Prostate gland (tissue), 2 donors: ENCODE results near the gene PSMG1. TPM values are rescaled to one million over a fixed set of nuclear protein-coding genes. Genes with fewer than 3 reads are reported as not detected.
"Not testable (repeated sequence)": the region's sequence is repeated elsewhere in the genome, so short reads cannot be mapped to it uniquely, and the experiment has no call there.

Source experiments
- DNase-seq: peaks from one replicate; pipeline ENCODE4 v3.0.0-alpha.2; 2019; ENCODE audit warnings: low spot score
- H3K27ac ChIP-seq, 2 donors: fragments of 200-600 bp; sonication (generic); 2 replicates each; pipeline ENCODE4 v1.5.1; 2017 to 2019
- H3K27me3 ChIP-seq: fragments of 200-600 bp; sonication (generic); replicated peaks from 2 replicates; pipeline ENCODE4 v1.5.1; 2019; ENCODE audit not compliant: insufficient read depth
- H3K36me3 ChIP-seq, 2 donors: fragments of 200-600 bp; sonication (generic); 1 replicate in 1 of 2; 2 replicates in 1 of 2; pipeline versions ENCODE4 v1.5.1 to v1.8.1; 2017 to 2019
- H3K4me1 ChIP-seq: fragments of 200-600 bp; sonication (generic); replicated peaks from 2 replicates; pipeline ENCODE4 v1.5.1; 2019
- H3K4me3 ChIP-seq, 2 donors: fragments of 200-600 bp; sonication (generic); 2 replicates each; pipeline ENCODE4 v1.5.1; 2017 to 2019
- H3K9me3 ChIP-seq: fragments of 200-600 bp; sonication (generic); 2 replicates; pipeline ENCODE4 v1.5.1; 2017
- POLR2A ChIP-seq: fragments of 450-650 bp; IDR thresholded peaks from one replicate; pipeline ENCODE4 v1.6.1; 2016; ENCODE audit warnings: antibody characterized with exemption, mild to moderate bottlenecking
- POLR2AphosphoS5 ChIP-seq: sonication (generic); formaldehyde crosslinking; IDR thresholded peaks from one replicate; pipeline ENCODE4 v1.6.1; 2017; ENCODE audit warnings: antibody characterized with exemption
- WGBS: methylation state at CpG from one replicate; pipeline ENCODE4 v1.1.5; 2018; 5-methylcytosine and 5-hydroxymethylcytosine counted together
- intact Hi-C: fragments of 100-400 bp; cut with DNase I; formaldehyde crosslinking; loops from one replicate; pipeline ENCODE4 v1.14.2; 2022
- total RNA-seq, 2 donors: library from RNA; depleted of rRNA; stranded (reverse); fragments of >200 nt; gene quantifications; one replicate each; pipeline ENCODE4 v1.1.0, GENCODE V29; 2016
- TF ChIP-seq, protein P1 (sequence below), 4 experiments: fragments of 200-600 bp in 2 of 4; fragments of 450-650 bp in 2 of 4; sonication (generic) in 2 of 4; IDR thresholded peaks; 1 replicate in 3 of 4; 2 replicates in 1 of 4; pipeline ENCODE4 v1.5.1; 2016 to 2019; ENCODE audit warnings: antibody characterized with exemption in 4 of 4, mild to moderate bottlenecking in 2 of 4, moderate library complexity in 2 of 4

The PSMG1 gene
- total RNA-seq, 2 donors from 2014 or later: 16.7 to 37.1 TPM

DNA sequence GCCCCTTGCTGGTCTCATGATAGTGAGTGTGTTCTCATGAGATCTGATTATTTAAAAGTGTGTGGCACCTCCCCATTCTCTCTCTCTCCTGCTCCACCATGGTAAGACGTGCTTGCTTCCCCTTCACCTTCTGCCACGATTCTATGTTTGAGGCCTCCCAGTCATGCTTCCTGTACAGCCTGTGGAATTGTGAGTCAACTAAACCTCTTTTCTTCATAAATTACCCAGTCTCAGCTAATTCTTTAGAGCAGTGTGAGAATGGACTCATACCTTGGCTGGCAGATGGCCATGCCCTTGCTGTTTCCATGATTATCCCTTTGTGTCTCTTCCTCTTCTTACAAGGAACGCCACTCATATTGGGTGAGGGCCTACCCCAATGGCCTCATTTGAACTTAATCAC, 40.3 kb downstream of the PSMG1 start:
- WGBS: 93% methylated on average over 3 of the region's 3 CpGs
- no peak overlapping the region for H3K4me3 ChIP-seq
- no peaks in the 10 kb centered on the region for H3K9me3 ChIP-seq
- intact Hi-C loops: no loop called here
- TF ChIP-seq, protein P1, sequence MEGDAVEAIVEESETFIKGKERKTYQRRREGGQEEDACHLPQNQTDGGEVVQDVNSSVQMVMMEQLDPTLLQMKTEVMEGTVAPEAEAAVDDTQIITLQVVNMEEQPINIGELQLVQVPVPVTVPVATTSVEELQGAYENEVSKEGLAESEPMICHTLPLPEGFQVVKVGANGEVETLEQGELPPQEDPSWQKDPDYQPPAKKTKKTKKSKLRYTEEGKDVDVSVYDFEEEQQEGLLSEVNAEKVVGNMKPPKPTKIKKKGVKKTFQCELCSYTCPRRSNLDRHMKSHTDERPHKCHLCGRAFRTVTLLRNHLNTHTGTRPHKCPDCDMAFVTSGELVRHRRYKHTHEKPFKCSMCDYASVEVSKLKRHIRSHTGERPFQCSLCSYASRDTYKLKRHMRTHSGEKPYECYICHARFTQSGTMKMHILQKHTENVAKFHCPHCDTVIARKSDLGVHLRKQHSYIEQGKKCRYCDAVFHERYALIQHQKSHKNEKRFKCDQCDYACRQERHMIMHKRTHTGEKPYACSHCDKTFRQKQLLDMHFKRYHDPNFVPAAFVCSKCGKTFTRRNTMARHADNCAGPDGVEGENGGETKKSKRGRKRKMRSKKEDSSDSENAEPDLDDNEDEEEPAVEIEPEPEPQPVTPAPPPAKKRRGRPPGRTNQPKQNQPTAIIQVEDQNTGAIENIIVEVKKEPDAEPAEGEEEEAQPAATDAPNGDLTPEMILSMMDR (IDR thresholded peaks at IDR 0.05): no peak
- TF ChIP-seq POLR2A (no peak), POLR2AphosphoS5 (no peak)
- H3K4me1 ChIP-seq: peaks cover 2% of the 10 kb centered on the region
- no peaks in the 10 kb centered on the region for H3K27me3 ChIP-seq
- no peak overlapping the region for H3K27ac ChIP-seq
- no peak for DNase-seq
- no peaks in the 10 kb centered on the region for H3K36me3 ChIP-seq

DNA sequence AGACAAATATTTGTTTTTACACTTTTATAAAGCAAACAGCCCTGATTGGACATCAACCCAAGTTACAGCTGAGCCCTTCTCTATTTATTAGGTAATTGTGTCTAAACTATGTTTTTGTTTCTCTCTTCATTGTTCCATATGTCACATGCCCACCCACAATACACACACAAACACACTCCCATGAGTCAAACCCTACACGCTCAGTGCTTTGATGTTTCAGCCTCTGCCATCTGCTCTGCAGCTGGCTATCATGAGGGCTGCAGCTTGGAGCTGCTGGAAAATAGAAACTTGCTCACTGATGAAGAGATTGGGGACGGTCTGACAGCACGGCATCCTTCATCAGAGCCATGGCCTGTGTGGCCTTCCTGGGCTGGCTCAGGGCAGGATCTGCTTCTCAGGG, 41.7 kb downstream of the PSMG1 start:
- Histone ChIP-seq H3K4me3 (no peak overlapping the region), H3K9me3 (no peaks in the 10 kb centered on the region), H3K4me1 (peaks cover 6% of the 10 kb centered on the region), H3K27me3 (no peaks in the 10 kb centered on the region), H3K36me3 (no peaks in the 10 kb centered on the region), H3K27ac (no peak overlapping the region)
- no peak for TF ChIP-seq POLR2A
- no peak for TF ChIP-seq POLR2AphosphoS5
- TF ChIP-seq, protein P1 (IDR thresholded peaks at IDR 0.05): no peak
- no peak for DNase-seq
- intact Hi-C loops: no loop called here
- 81% methylated on average over 3 of the region's 3 CpGs for WGBS

DNA sequence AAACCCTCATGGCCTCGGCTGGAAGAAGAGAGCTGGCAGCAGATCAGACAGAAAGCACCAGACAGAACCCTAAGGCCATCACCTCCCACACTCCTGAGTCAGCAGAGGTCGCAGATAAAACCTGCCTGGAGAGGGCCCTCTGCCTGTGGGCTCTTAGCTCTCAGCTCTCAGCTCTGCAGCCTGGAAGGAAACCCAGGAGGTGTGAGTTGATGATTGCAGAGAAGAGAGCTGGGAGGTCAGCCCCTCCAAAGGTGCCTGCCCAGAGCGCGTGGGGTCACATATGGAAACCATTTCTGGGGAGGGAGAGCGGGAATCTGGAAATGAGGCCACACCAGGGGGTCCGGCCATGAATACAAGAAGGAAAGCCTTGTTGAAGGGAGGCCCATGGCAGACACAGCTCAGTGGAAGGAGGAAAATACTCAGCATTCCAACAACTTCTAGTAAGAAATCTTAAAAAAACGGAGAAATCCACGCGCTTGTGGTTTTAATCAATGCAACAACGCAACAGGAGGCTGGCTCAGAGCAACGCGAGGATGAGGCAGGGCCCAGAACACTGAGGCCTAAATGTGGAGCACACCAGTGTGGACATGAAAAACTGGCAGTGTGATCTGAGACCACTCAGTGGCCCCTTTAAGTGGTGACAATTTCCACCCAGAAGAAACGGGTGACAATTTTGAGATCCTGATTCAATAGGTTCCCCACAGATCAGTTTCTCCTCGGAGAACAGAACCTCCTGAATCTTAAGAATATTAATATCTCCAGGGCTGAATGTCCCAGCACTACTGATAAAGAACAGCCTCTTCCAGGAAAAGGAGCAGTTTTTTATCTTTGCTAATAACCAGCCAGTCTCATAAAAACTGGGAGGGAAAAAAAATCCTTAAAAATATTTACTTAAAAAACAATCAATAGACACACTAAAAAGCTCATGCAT, 45.7 kb downstream of the PSMG1 start:
- Histone ChIP-seq H3K4me1 (peaks cover 6% of the 10 kb centered on the region), H3K4me3 (no peak overlapping the region), H3K27me3 (no peaks in the 10 kb centered on the region), H3K36me3 (no peaks in the 10 kb centered on the region), H3K9me3 (no peaks in the 10 kb centered on the region), H3K27ac (peak overlapping the region in 1 of 2 donors; percentile 40)
- WGBS: 77% methylated on average over 14 of the region's 14 CpGs
- intact Hi-C loops: loop anchor here (5.0 kb wide), 1 partner anchor 630 kb away; no protein-coding TSS in a partner anchor
- DNase-seq: no peak
- no peak for TF ChIP-seq POLR2AphosphoS5

DNA sequence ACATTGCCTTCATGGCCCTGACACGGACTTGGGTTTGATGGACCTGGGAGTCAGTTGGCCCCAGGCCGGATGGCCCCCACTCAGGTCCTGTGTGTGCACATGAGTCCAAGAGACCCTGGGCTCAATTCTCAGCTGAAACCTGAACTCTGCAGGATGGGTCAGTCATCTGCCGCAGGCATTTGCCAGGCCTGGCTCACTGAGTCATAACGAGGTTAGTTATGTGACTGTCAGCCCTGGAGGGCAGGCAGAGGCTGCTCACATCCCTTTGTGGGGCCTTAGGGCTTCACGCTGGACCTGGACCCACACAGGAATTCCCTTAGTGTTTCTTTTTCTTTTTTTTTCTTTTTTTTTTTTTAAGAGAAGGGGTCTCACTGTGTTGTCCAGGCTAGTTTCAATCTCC, 46.5 kb downstream of the PSMG1 start:
- DNase-seq: no peak
- no peak for TF ChIP-seq POLR2AphosphoS5
- TF ChIP-seq, protein P1 (IDR thresholded peaks at IDR 0.05): no peak
- no peak for TF ChIP-seq POLR2A
- Histone ChIP-seq H3K9me3 (no peaks in the 10 kb centered on the region), H3K4me3 (no peak overlapping the region), H3K36me3 (no peaks in the 10 kb centered on the region), H3K27ac (no peak overlapping the region), H3K27me3 (no peaks in the 10 kb centered on the region), H3K4me1 (peaks cover 6% of the 10 kb centered on the region)
- 93% methylated on average over 5 of the region's 5 CpGs for WGBS
- intact Hi-C loops: loop anchor here (5.0 kb wide), 1 partner anchor 629 kb away; no protein-coding TSS in a partner anchor

DNA sequence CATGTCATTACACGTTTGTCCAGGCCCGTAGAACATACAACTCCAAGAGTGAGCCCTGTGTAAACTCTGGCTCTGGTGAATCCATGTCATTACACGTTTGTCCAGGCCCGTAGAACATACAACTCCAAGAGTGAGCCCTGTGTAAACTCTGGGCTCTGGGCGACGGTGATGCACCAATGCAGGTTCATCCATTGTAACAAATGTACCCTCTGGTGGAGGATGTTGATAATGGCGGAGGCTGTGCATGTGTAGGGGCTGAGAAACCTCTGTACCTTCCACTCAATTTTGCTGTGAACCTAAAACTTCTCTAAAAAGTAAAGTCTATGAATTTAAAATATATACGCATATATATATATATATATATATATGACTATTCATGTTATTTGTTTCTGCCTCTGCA, 47.1 kb downstream of the PSMG1 start:
- H3K36me3 ChIP-seq, H3K9me3 ChIP-seq, H3K4me3 ChIP-seq, H3K27ac ChIP-seq, H3K4me1 ChIP-seq, H3K27me3 ChIP-seq: not testable (repeated sequence)
- WGBS: 49% methylated on average over 8 of the region's 8 CpGs
- peak; percentile 53 for DNase-seq
- intact Hi-C loops: loop anchor here (5.0 kb wide), 1 partner anchor 629 kb away; no protein-coding TSS in a partner anchor
- TF ChIP-seq, protein P1 (IDR thresholded peaks at IDR 0.05): peak in 3 of 4 experiments; percentile 23 to 41 (median 39)
